HG03064 (cell line): ENCODE results near the gene PAPPA2.

Experiments
- ATAC-seq: cut with Tn5 transposase; IDR thresholded peaks from one replicate; pipeline ENCODE4 v1.9.1; 2021; ENCODE audit warnings: low read depth; ENCODE audit not compliant: unreplicated experiment

The PAPPA2 gene

DNA sequence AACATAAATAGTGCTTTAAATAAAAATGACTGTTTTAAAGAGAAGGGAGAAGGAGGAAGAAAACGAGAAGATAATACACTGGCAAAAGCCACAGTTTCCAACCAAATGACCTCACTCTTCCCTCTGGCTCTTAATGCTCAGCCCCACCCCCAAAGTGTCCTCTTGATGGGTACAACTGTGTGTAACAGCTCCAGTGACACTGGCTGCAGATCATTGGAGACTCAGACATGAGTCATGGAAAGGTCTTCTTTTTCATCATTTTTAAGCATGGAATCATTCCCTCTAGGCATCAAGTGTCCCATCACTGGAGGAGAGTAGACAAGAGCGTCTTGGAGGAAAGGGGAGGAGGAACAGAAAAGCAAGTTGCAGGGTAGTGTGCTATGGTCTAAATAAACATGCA, 333.0 kb downstream of the PAPPA2 start:
- ATAC-seq, result no peak

DNA sequence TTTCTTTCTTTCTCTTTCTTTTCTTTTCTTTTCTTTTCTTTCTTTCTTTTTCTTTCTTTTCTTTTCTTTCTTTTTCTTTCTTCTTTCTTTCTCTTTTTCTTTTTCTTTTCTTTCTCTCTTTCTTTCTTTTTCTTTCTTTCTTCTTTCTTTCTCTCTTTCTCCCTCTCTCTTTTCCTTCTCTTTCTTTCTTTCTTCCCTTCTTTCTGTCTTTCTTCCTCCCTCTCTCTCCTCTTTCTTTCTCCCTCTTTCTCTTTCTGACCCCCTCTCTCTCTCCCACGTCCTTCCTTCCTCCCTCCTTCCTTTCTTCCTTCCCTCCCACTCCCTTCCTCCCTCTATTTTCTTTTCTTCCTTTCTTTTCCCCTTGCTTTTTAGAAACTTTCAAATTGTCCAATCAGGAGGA, 333.6 kb downstream of the PAPPA2 start:
- no peak for ATAC-seq

DNA sequence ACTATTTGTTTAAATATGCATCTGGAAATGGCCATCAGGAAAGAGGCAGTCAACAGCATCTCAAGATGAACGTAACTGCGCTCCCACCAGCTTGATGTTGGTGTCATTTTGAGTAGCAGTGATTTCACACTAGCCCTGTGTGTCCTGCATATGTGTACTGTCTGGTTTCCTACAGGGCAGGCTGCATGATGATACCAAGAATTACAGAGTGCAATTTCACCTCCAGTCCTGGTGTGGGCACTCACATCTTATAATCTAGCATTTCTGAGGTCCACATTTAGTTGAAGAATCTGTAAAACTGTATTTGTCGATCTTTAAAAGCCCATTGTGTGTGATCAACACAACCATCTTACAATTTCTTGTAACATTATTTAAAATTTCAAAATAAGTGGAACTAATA, 336.4 kb downstream of the PAPPA2 start:
- no peak for ATAC-seq

DNA sequence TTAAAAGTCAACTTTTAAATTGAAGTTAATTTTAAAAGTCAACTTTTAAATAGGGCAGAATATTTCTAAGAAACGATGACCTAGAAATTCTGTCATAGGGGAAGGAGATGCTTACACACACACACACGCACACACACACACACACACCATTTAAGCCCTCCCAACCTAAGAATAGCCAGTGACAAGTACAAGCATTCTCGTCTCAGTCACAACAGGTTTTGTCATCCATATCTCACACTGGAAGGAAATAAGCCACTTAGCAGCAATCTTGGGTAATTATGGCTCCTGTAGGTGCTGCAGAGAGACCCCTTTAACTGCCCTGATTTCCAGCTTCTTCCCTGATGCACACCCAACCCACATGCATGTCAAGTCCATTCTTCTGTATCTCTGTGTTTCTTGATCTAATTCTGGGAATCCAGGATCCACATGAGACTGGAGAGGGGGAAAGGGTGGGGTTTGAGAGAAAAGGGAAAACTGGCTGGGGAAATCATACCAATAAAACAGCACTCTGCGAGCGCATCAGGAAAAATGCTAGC, 338.1 kb downstream of the PAPPA2 start:
- ATAC-seq, result no peak

DNA sequence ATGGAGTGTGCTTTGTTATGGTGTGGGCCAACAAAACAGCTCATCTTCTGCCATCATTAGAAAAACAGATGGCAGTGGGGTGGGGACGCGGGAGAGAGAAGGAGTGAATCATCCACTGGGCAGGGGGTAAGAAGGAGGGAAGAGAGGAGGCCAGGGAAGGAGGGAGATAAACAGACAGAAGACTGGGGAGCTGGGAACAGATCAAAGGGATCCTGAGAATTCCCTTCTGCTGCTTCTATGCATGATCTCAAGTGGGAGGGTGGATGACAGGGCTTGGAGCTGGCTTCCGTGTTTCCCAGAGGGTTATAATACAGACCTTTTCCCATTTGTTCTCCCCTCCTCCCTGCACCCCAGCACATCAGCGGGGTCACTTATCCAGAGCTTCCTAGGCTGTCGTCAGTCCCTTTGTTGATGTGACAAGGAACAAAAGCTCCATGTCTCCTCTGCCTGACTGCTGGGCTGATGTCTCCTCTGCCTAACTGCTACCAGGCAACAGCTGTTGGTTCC, 338.6 kb downstream of the PAPPA2 start:
- no peak for ATAC-seq

DNA sequence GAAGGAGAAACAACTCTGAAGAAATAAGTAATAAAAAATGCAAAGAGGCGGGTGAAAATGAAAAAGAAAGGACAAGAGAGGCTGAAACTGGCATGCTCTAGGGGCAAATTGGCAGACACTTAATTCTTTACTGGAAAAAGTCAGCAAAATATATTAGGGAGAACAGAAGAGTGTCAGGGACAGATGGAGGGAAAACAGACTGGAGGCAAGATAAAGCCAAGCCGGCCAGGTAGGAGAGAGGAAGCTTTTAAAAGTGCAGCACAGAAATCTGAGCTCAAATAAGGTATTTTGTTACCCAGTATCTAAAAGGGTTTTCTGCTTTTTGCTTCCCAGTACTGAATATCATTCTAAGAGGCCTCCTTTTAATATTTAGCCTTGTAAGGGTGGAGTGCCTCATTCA, 339.3 kb downstream of the PAPPA2 start:
- no peak for ATAC-seq

DNA sequence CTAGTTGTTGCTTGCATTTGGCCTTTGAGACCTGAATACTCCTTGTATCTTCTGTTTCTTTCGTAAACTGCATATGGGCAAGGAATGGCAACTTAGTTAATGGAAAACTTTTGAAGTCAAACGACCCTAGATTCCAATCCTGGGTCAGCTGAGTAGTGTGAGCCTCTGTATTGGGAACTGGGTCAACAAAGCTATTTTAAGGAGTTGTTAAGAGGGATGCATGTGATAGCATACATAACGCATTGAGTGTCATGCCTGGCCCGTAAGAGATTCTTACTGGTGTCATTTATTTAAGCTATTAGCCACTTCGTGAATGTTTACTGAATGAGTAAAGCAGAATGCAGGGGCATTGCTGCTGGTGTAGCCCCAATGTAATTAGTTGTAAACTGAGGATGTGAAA, 340.1 kb downstream of the PAPPA2 start:
- no peak for ATAC-seq

DNA sequence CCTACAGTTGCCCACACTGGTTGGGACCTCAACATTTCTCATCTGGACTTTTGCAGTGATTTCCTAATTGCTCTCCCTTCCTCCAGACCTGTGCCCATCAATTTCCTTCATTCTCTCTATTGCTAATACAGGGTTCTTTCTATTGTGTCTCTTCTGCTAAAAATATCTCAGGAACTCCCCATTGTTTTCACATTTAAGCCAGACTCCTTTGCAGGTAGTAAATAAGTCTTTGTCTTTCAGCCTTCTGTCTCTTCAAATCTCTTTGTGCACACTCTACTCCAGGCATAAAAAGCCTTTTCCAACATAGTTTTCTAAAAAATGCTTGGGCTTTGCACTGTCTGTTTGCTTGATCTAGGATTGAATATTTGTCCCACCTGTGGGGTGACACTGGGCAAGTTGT, 340.6 kb downstream of the PAPPA2 start:
- no peak for ATAC-seq

DNA sequence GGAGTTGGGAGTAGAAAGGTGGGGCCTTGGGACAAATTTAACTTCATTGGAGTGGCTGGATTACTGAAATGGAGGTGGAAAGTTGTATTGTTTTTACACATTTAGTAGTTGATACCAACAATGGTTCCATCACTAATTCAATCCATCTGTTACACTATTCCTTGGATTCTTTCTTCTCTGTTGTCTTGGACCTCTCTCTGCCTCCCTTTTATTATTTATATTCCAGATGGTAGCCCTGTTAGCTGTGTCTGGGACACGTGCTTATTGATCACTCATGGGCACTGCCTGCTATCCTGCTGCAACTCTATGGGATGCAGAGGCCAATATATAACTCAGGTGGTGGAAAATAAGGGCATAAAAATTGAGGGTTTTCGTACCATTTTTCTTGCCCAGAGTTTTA, 346.3 kb downstream of the PAPPA2 start:
- no peak for ATAC-seq

DNA sequence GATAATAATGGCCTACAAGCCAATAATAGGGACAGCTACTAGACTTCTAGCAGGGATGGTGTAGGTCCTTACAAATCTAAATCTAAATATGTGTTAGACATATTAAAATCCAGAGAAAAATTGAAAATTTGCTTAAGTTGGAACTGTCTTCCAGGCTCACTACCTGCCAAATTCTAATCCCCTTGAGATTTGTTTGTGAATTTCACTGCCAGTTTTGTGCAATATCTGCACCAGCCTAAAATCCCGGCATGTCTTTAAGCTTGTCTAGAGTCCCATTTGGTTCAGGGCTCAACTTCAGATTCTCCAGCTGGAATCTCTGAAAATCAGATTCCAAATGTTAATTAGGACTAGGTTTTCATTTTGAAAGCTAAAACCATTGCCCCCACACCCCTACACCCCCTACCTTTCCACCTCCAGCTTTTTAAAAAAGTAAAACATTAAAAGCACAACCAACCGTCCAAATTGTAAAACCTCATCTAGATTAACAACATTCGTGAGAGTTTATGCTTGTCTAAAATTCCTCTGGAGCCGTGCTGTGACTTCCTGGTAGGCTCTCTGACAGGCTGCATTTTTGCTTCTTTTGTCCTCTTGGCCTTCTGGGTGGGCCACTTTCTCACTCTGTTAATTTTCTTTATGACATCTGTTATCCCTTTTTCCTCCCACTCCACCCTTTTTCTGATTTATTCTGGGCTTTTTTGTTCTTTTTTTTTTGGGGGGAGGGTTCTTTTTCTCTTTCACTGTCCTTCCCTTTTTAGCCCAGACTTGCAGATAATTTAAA, 348.7 kb downstream of the PAPPA2 start:
- ATAC-seq, result no peak

DNA sequence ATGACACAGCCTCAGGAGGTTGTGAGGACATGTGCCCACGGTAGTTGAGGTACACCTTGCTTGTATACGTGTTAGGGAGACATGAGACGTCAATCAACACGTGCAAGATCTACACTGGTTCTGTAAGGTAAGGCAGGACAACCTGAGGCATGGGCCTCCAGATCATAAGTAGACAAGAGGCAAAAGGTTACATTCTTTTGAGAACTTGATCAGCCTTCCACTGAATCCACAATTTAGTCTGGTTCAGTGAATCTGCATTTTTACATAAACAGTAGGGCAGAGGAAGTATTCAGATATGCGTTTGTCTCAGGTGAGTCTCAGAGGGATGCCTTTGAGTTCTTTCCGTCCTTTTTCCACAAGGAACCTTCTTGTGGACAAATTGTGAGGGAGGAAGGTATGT, 352.6 kb downstream of the PAPPA2 start:
- ATAC-seq, result no peak

DNA sequence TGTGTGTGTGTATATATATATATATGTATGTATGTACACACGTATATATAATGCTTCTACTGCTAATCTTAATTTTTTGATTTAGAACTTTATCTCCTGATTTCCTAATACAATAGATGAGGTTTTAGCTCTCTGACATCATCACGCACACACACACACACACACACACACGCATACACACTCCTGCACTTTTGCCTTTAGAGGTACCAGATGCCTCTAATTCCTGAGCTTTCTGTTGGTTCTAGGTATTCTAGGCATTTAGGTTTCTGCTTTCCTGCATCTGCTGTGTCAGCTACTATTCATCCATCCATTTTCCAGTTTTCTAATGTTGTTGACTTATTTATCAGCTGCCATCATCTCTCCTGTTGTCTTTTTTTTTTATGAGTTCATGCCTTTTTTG, 353.3 kb downstream of the PAPPA2 start:
- ATAC-seq, result no peak

DNA sequence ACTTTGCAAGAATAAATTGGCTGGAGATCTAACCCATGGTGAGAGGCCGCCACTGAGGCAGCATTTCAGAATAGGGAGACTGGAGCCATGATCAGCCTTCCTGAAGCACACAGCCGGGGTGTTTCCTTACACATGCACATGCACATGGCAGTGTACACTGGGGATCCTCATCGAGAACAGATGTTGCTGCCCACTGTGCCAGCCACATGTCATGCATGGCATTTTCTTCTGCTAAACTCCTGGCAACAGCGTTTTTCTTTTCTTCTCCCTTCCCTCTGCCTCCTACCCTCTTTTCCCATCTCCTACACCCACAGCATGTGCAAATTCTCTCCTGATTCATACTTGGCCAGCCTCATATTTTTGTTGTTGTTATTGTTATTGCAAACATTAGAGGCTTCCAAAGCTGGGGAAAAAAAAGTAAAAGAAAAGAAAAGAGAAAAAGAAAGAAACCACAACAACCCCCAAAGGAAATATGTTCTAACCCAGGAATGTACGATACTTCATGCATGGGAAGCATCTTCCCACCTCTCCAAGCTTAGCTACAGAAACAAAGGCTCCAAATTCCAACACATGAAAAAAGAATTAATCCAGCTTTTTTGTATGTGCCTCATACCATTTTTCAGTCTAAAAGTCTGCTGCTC, 357.5 kb downstream of the PAPPA2 start:
- no peak for ATAC-seq

DNA sequence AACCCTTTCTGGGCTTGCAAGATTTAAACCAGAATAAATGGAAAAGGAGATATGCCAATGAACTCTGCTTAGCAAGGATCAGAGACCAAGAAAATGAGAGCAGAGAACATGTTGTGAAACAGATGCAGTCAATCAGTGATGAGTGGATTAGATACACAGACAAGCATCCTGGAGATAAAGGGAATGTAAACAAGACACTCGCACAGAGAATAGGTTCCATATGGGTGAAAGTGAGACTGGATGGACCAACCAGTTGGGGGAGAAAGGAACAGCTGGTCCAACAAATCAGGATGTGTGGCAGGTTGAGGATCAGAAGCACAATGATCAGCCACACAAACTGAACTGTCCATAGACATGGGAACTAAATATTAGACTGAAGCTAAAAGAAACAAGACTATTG, 363.3 kb downstream of the PAPPA2 start:
- ATAC-seq, result no peak

DNA sequence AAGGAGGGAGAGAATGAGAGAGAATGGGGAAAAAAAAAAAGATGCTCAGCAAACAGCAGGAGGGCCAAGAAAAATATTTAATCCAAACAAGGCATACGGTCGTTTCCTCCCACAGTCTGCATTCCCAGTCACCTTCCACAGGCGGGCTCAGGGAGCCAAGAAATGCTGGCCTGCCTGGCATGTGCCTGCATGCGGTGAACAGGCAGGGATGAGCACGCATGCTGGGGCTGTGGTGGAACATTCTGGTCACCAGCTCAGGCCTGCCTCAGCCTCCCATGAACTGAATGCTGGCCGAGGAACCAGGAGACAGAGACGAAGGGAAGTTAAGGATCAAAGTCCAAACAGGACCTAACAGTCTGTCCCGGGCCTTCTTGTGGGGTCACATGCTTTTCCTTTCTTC, 366.3 kb downstream of the PAPPA2 start:
- ATAC-seq, result no peak

DNA sequence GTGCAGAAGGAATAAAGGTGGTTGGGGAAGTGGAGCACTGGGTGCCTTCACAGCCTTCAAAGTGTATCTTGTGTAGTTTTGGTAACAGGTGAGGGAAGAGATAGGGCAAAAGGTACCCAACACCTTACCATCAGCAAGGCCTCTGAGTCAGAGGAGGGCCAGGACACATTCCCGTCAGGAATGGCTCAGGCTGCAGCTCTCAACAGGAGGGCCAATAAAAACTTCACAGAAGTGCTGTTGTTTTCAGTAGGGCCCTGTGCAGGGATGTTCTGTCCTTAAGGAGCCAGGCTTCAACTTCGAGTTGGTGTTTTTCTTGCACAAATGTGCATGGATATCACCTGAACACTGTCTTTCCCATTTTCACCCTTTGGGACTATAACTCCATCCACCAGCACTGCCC, 368.2 kb downstream of the PAPPA2 start:
- no peak for ATAC-seq

DNA sequence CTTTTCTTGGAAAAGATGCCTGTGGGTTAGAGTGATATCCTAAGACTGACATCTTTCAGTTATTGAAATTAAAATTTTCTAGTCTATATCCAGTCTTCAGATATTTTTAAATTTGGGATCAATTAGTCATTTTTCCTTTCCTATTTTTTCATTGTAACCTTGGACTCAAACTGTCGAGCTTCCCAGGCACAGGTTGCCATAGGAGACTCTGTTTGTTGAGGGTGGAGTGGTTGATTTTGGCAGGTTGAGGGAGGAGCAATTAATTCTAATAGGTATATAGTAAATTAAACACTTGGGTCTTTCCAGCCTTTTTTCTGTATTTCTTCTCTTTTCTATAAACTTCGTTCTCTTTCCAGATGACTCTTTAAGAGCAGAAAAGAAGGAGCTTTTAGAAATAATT, 374.7 kb downstream of the PAPPA2 start:
- no peak for ATAC-seq

DNA sequence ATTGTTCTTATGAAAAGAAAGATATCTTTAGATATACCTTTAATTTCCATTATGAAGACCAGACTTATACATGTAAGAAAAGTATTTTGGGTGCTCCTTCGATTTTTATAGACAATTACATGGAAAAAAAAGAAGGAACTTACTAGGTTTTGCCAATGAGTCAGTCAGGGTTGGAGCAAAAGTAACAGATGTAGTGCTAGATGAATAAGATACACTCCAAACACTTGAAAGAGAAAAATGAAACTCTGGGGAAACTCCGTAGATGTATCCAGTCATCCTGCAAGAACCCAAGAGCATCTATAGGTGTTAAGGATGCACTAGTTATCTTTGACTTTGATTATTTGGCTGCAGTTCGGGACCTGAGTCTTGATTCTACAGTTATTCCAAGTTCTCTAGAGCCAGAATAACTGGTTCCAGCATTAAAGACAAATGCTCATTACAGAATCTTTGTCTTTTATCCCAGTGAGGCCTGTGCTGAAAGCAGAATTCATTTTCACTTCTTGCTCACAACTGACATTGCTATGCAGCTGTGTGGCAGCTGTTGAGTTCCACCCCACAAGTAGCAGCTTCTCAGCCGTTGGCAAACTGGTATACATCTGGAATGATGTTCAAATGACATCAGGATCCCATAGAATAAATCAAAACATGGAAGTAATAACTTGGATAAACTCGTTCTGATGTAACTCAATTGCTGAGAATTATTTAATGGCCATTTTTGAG, 375.5 kb downstream of the PAPPA2 start:
- ATAC-seq, result no peak

DNA sequence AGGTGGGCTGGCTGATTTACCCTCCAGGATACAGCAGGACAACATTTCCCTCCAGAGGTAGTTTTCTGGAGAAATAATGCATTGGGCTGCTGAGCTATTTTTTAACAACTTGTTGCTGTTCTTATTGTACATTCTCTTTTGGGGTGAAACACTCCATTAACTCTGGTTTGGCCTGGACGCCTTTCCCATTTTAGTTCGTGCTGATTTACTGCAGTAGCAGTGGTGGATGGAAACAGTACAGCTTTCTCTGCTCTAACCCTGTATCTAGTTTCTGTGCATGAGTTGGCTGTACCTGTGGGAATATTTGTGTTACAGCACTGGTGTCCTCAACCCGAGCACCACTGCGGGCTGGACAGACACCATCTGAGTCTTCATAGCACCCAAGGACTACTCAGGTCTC, 376.2 kb downstream of the PAPPA2 start:
- no peak for ATAC-seq

DNA sequence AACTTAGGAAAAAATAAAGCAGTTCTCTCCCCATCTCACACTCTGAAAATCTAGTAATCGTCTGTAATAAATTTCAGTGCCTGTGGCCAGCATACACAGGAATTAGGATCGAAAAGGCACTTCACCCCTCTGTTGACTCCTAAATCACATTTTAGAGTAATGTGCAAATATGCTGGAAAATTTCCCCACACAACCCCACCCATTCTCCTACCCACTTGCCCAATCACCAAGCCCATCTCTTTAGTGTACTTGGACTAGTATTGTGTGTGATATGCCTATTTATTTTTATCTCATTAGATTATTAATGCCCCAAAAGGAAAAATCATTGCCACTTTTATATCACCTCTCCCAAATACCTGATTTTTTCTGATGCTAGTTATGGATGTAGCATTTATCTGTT, 378.3 kb downstream of the PAPPA2 start:
- no peak for ATAC-seq
